Right lobe of liver (tissue), 6 donors: Measurements from ENCODE around the gene GIN1. TPM values are rescaled to one million over a fixed set of nuclear protein-coding genes. Genes with fewer than 3 reads are reported as not detected.

Experiments used
- ATAC-seq, 4 donors: fragments of 200-7000 bp; cut with Tn5 transposase; one replicate each; pipeline ENCODE4 v1.9.1; 2020; ENCODE audit warnings: mild to moderate bottlenecking in 4 of 4, moderate library complexity in 4 of 4
- DNase-seq, 3 donors: peaks; one replicate each; pipeline ENCODE4 v3.0.0-alpha.2; 2020
- H3K27ac ChIP-seq, 3 donors: fragments of 200-600 bp; one replicate each; pipeline ENCODE4 v1.8.0; 2022
- H3K27me3 ChIP-seq, 2 donors: fragments of 200-600 bp; one replicate each; pipeline ENCODE4 v1.8.0; 2022
- H3K36me3 ChIP-seq, 4 donors: fragments of 200-600 bp; sonication (generic) in 1 of 4; one replicate each; pipeline versions ENCODE4 v1.5.1 to v1.8.0; 2017 to 2022; ENCODE audit warnings: control low read depth in 1 of 4
- H3K4me1 ChIP-seq, 4 donors: fragments of 200-600 bp; sonication (generic) in 1 of 4; one replicate each; pipeline versions ENCODE4 v1.5.1 to v1.8.0; 2017 to 2022; ENCODE audit warnings: control low read depth in 1 of 4
- H3K4me3 ChIP-seq, 3 donors: fragments of 200-600 bp; one replicate each; pipeline ENCODE4 v1.8.0; 2022
- H3K9me3 ChIP-seq, 4 donors: fragments of 200-600 bp; sonication (generic) in 1 of 4; one replicate each; pipeline versions ENCODE4 v1.5.1 to v1.8.0; 2017 to 2022; ENCODE audit warnings: control low read depth in 1 of 4
- POLR2A ChIP-seq: fragments of 450-650 bp; IDR thresholded peaks from one replicate; pipeline ENCODE4 v1.6.1; 2017; ENCODE audit warnings: antibody characterized with exemption, mild to moderate bottlenecking
- WGBS: methylation state at CpG from one replicate; pipeline ENCODE4 v1.1.6; 2018; ENCODE audit warnings: low coverage, low lambda C conversion rate; ENCODE audit not compliant: insufficient coverage; ENCODE audit errors: missing lambda C conversion rate; 5-methylcytosine and 5-hydroxymethylcytosine counted together
- intact Hi-C, 2 donors: fragments of 100-400 bp; cut with DNase I; formaldehyde crosslinking; loops; one replicate each; pipeline versions ENCODE4 v1.11.2 to v1.14.1; 2022
- total RNA-seq, 6 experiments: library from RNA; depleted of rRNA in 2 of 6; stranded (reverse); fragments of >200 nt in 2 of 6; fragmentation: NEBNext Ultra II Directional in 3 of 6; extraction: Animal tissue kit (Norgen Biotek cat#: 25700) in 3 of 6; gene quantifications; one replicate each; pipeline versions ENCODE4 v1.1.0 to v1.2.4, GENCODE V29; 2016 to 2023
- TF ChIP-seq, protein P1 (sequence below), 4 donors: fragments of 200-600 bp in 3 of 4; fragments of 450-650 bp in 1 of 4; IDR thresholded peaks; one replicate each; pipeline versions ENCODE4 v1.5.1 to v1.8.0; 2016 to 2022; ENCODE audit warnings: antibody characterized with exemption in 4 of 4, mild to moderate bottlenecking in 2 of 4
- donor health status: DM: no; HTN: yes; CAD: no.
- donor health status: DM: no; HTN: no; CAD: no.
- donor health status: DM: no; HTN: no; CAD: no.
- donor health status: DM: no; HTN: yes; CAD: no.
- donor health status: DM: no; HTN: yes; CAD: no.

Gene GIN1
- total RNA-seq, 6 experiments from 2014 or later, result 3.7 to 5.7 (median 4.6) TPM

DNA sequence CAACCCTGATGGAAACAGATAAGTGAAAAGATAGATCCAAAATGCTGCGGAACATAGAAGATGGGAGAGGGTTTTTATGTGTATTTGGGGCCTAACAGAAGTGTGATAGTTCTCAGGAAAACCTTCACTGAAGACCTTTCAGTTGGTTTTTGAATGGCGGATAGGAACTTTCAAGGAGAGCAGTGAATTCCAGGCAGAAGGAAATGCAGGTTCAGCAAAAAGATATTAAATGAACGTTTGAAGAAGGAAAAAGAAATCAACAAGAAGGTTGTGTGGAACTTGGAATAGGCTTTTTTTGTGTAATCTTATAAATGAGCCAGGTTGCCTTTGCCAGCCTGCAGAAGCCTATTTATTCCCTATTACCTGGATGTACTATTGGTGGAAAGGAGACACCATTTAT, 2.3 kb upstream of the GIN1 start:
- Histone ChIP-seq H3K36me3 (no peaks in the 10 kb centered on the region), H3K4me3 (no peak overlapping the region), H3K9me3 (no peaks in the 10 kb centered on the region), H3K27me3 (no peaks in the 10 kb centered on the region), H3K4me1 (peaks cover 0 to 11% (median 2%) of the 10 kb centered on the region in 4 donors), H3K27ac (no peak overlapping the region)
- ATAC-seq (no peak), DNase-seq (no peak)
- intact Hi-C loops, result no loop called here
- no peak for TF ChIP-seq POLR2A
- TF ChIP-seq, protein P1, sequence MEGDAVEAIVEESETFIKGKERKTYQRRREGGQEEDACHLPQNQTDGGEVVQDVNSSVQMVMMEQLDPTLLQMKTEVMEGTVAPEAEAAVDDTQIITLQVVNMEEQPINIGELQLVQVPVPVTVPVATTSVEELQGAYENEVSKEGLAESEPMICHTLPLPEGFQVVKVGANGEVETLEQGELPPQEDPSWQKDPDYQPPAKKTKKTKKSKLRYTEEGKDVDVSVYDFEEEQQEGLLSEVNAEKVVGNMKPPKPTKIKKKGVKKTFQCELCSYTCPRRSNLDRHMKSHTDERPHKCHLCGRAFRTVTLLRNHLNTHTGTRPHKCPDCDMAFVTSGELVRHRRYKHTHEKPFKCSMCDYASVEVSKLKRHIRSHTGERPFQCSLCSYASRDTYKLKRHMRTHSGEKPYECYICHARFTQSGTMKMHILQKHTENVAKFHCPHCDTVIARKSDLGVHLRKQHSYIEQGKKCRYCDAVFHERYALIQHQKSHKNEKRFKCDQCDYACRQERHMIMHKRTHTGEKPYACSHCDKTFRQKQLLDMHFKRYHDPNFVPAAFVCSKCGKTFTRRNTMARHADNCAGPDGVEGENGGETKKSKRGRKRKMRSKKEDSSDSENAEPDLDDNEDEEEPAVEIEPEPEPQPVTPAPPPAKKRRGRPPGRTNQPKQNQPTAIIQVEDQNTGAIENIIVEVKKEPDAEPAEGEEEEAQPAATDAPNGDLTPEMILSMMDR (IDR thresholded peaks at IDR 0.05), result no peak
- WGBS, result 70% methylated on average over 3 of the region's 3 CpGs

GRCh38 chr5:103120607-103121200, 766 bp upstream of the GIN1 start:
- H3K4me1 ChIP-seq, result peaks cover 0 to 11% (median 2%) of the 10 kb centered on the region in 4 donors
- DNase-seq (no peak), ATAC-seq (no peak)
- WGBS, result 1% methylated on average over 16 of the region's 17 CpGs
- peak overlapping the region; percentile 72 to 82 (median 72) for H3K4me3 ChIP-seq
- no peak for TF ChIP-seq POLR2A
- TF ChIP-seq, protein P1 (IDR thresholded peaks at IDR 0.05), result no peak
- H3K36me3 ChIP-seq, result no peaks in the 10 kb centered on the region
- intact Hi-C loops, result no loop called here
- no peaks in the 10 kb centered on the region for H3K9me3 ChIP-seq
- H3K27ac ChIP-seq, result peak overlapping the region; percentile 90 to 97 (median 94)
- H3K27me3 ChIP-seq, result no peaks in the 10 kb centered on the region

GRCh38 chr5:103119070-103119764, 721 bp downstream of the GIN1 start:
- Histone ChIP-seq H3K4me1 (peaks cover 0 to 11% (median 2%) of the 10 kb centered on the region in 4 donors), H3K27ac (peak overlapping the region; percentile 90 to 97 (median 94)), H3K36me3 (no peaks in the 10 kb centered on the region), H3K4me3 (peak overlapping the region; percentile 72 to 82 (median 72)), H3K27me3 (no peaks in the 10 kb centered on the region), H3K9me3 (no peaks in the 10 kb centered on the region)
- TF ChIP-seq, protein P1 (IDR thresholded peaks at IDR 0.05), result no peak
- TF ChIP-seq POLR2A, result no peak
- peak in 1 of 4 donors; percentile 1 for ATAC-seq
- intact Hi-C loops, result no loop called here
- WGBS, result under 1% methylated on average over 14 of the region's 15 CpGs
- DNase-seq, result no peak

- ATAC-seq (no peak), DNase-seq (no peak)
- 90% methylated on average over 4 of the region's 4 CpGs for WGBS
- Histone ChIP-seq H3K4me1 (peaks cover 0 to 11% (median 2%) of the 10 kb centered on the region in 4 donors), H3K4me3 (no peak overlapping the region), H3K27me3 (no peaks in the 10 kb centered on the region), H3K27ac (no peak overlapping the region), H3K9me3 (no peaks in the 10 kb centered on the region), H3K36me3 (no peaks in the 10 kb centered on the region)
- intact Hi-C loops, result no loop called here
- no peak for TF ChIP-seq POLR2A
- TF ChIP-seq, protein P1 (IDR thresholded peaks at IDR 0.05), result no peak
Observed at GRCh38 chr5:103117471-103117991, 2.4 kb downstream of the GIN1 start.
